ENCODE measurements around the gene PIAS2. TPM values are rescaled to one million over a fixed set of nuclear protein-coding genes. Genes with fewer than 3 reads are reported as not detected.

Gene PIAS2
- total RNA-seq, 4 donors from 2014 or later: 18.1 to 26.9 (median 25.4) TPM

GRCh38 chr18:46939998-46940571 lies 22.8 kb upstream of the PIAS2 start:
- TF ChIP-seq POLR2A (IDR thresholded peaks at IDR 0.05; ENCODE audit: low read depth) (no peak), CTCF (IDR thresholded peaks at IDR 0.05) (no peak), EP300 (IDR thresholded peaks at IDR 0.05) (no peak), POLR2AphosphoS5 (IDR thresholded peaks at IDR 0.05) (no peak)
- no peak for DNase-seq (ENCODE audit: extremely low spot score)
- Histone ChIP-seq H3K27ac (replicated peaks in 1 of 4) (peak overlapping the region in 3 of 4 donors; percentile 9 to 45 (median 24)), H3K27me3 (no peaks in the 10 kb centered on the region), H3K9me3 (no peaks in the 10 kb centered on the region), H3K4me3 (no peak overlapping the region), H3K4me1 (peaks cover 0 to 20% (median 18%) of the 10 kb centered on the region in 4 donors), H3K36me3 (no peaks in the 10 kb centered on the region)
- intact Hi-C loops (cut with DNase I): no loop called here
- WGBS: 44% methylated on average over 1 of the region's 1 CpG

- H3K9me3 ChIP-seq: no peaks in the 10 kb centered on the region
- no peaks in the 10 kb centered on the region for H3K36me3 ChIP-seq
- TF ChIP-seq POLR2A (IDR thresholded peaks at IDR 0.05; ENCODE audit: low read depth): no peak
- TF ChIP-seq EP300 (IDR thresholded peaks at IDR 0.05): no peak
- no peak for TF ChIP-seq POLR2AphosphoS5 (IDR thresholded peaks at IDR 0.05)
- no peak for TF ChIP-seq CTCF (IDR thresholded peaks at IDR 0.05)
- no peak for DNase-seq (ENCODE audit: extremely low spot score)
- intact Hi-C loops (cut with DNase I): no loop called here
- no peak overlapping the region for H3K4me3 ChIP-seq
- peak overlapping the region in 3 of 4 donors; percentile 9 to 45 (median 24) for H3K27ac ChIP-seq (replicated peaks in 1 of 4)
- H3K4me1 ChIP-seq: peaks cover 0 to 20% (median 18%) of the 10 kb centered on the region in 4 donors
- H3K27me3 ChIP-seq: no peaks in the 10 kb centered on the region
- 85% methylated on average over 1 of the region's 1 CpG for WGBS
These were observed 22.1 kb upstream of the PIAS2 start for GRCh38 chr18:46939337-46939963.

- intact Hi-C loops (cut with DNase I): no loop called here
- Histone ChIP-seq H3K4me1 (peaks cover 14 to 24% (median 17%) of the 10 kb centered on the region in 4 donors), H3K4me3 (no peak overlapping the region), H3K27ac (replicated peaks in 1 of 4) (no peak overlapping the region), H3K27me3 (no peaks in the 10 kb centered on the region), H3K36me3 (no peaks in the 10 kb centered on the region), H3K9me3 (no peaks in the 10 kb centered on the region)
- TF ChIP-seq POLR2A (IDR thresholded peaks at IDR 0.05; ENCODE audit: low read depth) (no peak), CTCF (IDR thresholded peaks at IDR 0.05) (no peak), EP300 (IDR thresholded peaks at IDR 0.05) (no peak), POLR2AphosphoS5 (IDR thresholded peaks at IDR 0.05) (no peak)
- no peak for DNase-seq (ENCODE audit: extremely low spot score)
- 97% methylated on average over 1 of the region's 1 CpG for WGBS
These were observed 3.3 kb upstream of the PIAS2 start for GRCh38 chr18:46920653-46921052.

- Histone ChIP-seq H3K36me3 (no peaks in the 10 kb centered on the region), H3K4me3 (no peak overlapping the region), H3K9me3 (no peaks in the 10 kb centered on the region), H3K27me3 (no peaks in the 10 kb centered on the region), H3K27ac (replicated peaks in 1 of 4) (no peak overlapping the region), H3K4me1 (peaks cover 20 to 30% (median 23%) of the 10 kb centered on the region in 4 donors)
- intact Hi-C loops (cut with DNase I): no loop called here
- TF ChIP-seq EP300 (IDR thresholded peaks at IDR 0.05) (no peak), CTCF (IDR thresholded peaks at IDR 0.05) (no peak), POLR2AphosphoS5 (IDR thresholded peaks at IDR 0.05) (no peak), POLR2A (IDR thresholded peaks at IDR 0.05; ENCODE audit: low read depth) (no peak)
- 100% methylated on average over 2 of the region's 2 CpGs for WGBS
- no peak for DNase-seq (ENCODE audit: extremely low spot score)
These were observed 2.8 kb upstream of the PIAS2 start for GRCh38 chr18:46920067-46920466.
